ENCODE results near the gene CFAP299.

DNA sequence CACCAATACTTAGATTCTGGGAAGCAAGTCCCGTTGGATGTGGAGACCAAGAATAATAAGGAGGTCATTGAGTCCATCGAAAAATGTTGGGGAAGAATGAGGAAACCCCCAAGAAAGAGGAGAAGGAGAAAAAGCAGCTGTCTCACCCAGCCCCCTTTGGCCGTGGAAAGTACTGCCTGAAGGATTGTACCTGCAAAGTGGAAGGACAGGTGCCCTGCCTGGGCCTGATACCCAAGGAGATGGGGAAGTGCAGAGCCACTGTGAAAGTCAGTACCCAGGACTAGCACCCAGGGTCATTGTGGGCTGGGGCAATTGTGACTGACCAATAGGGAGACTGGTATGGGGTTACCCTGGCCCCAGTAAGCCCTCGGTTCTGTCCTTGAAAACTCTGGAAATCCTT is 13.8 kb upstream of the CFAP299 start:
- TF ChIP-seq YY1 (IDR thresholded peaks at IDR 0.05; ENCODE audit: insufficient read depth, insufficient read length): no peak
- TF ChIP-seq SUZ12 (IDR thresholded peaks at IDR 0.05; ENCODE audit: extremely low read depth, insufficient read depth, insufficient read length): no peak
- TF ChIP-seq ZNF274 (IDR thresholded peaks at IDR 0.05; ENCODE audit: low read depth, low read length): no peak
